Naive B cell (primary cell): ENCODE measurements around the gene EIF5AL1. TPM values are rescaled to one million over a fixed set of nuclear protein-coding genes. Genes with fewer than 3 reads are reported as not detected.
"Not testable (repeated sequence)": the region's sequence is repeated elsewhere in the genome, so short reads cannot be mapped to it uniquely, and the experiment has no call there.

Experiments
- ATAC-seq, 2 donors: fragments of 150-1000 bp; cut with Tn5 transposase; 2 replicates each; pipeline ENCODE4 v1.10.0; 2021; ENCODE audit warnings: low read depth in 2 of 2, mild to moderate bottlenecking in 2 of 2, moderate library complexity in 2 of 2
- DNase-seq: peaks from one replicate; pipeline ENCODE4 v3.0.0; 2022
- H3K27ac Mint-ChIP-seq, 6 donors: one replicate each; pipeline ENCODE4 v1.8.0; 2020 to 2022; ENCODE audit warnings: mild to moderate bottlenecking in 6 of 6, mixed read lengths in 6 of 6, moderate library complexity in 5 of 6, inconsistent platforms in 2 of 6
- H3K27me3 Mint-ChIP-seq, 3 donors: one replicate each; pipeline ENCODE4 v1.8.0; 2021 to 2022; ENCODE audit warnings: mixed read lengths in 3 of 3, mild to moderate bottlenecking in 1 of 3
- H3K36me3 Mint-ChIP-seq, 2 donors: one replicate each; pipeline ENCODE4 v1.8.0; 2020 to 2022; ENCODE audit warnings: mixed read lengths in 2 of 2, inconsistent platforms in 1 of 2, mild to moderate bottlenecking in 1 of 2
- H3K4me1 Mint-ChIP-seq, 3 donors: one replicate each; pipeline ENCODE4 v1.8.0; 2020 to 2022; ENCODE audit warnings: mixed read lengths in 3 of 3, inconsistent platforms in 1 of 3, mild to moderate bottlenecking in 1 of 3, moderate library complexity in 1 of 3
- H3K4me3 Mint-ChIP-seq, 8 donors: one replicate each; pipeline ENCODE4 v1.8.0; 2020 to 2022; ENCODE audit warnings: mild to moderate bottlenecking in 8 of 8, mixed read lengths in 8 of 8, moderate library complexity in 8 of 8, inconsistent platforms in 2 of 8
- H3K9me3 Mint-ChIP-seq, 7 donors: one replicate each; pipeline ENCODE4 v1.8.0; 2020 to 2022; ENCODE audit warnings: mixed read lengths in 7 of 7, mild to moderate bottlenecking in 5 of 7, inconsistent platforms in 2 of 7, moderate library complexity in 1 of 7
- polyA plus RNA-seq, 6 donors: library from polyadenylated mRNA; unstranded; fragments of 300-500 nt; fragmentation: Illumina TruSeq; gene quantifications; one replicate each; pipeline ENCODE4 v1.2.3, GENCODE V29; 2021; ENCODE audit warnings: low read depth in 6 of 6

Gene EIF5AL1
- polyA plus RNA-seq, 6 donors from 2014 or later, result 0.12 to 0.52 (median 0.36) TPM

DNA sequence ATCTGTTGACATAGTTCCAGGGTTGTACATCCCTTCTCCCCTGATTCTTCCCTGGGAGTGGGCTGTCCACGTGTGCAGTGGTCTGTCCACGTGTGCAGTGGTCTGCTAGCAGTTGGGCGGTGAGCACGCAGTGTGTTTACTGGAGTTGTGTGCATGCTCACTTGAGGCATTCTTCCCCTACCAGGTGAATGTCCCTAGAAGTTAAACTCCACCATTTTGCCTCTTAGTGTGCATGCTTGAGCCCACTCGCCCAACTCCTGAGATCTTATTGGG is 21.5 kb downstream of the EIF5AL1 start:
- H3K36me3 Mint-ChIP-seq, DNase-seq, H3K27ac Mint-ChIP-seq, ATAC-seq, H3K9me3 Mint-ChIP-seq, H3K27me3 Mint-ChIP-seq, H3K4me1 Mint-ChIP-seq, H3K4me3 Mint-ChIP-seq: not testable (repeated sequence)

DNA sequence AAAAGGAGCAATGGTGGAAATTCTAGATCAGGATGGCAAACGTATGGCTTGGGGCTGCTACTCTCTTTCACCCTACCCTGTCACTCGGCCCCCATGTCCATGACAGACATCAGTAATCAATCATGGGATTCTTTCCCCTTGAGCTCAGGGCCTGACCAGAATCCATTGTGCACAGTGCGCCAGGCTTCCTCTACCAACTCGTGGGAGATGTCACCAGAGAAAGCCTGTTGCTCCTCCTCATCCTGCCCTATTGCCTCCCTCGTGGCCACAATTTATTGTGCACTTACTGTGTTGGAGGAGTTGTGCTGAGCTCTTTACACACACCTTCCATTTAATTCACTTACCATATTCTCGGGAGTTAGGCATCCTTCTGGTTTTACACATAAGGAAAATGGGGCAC is 26.0 kb downstream of the EIF5AL1 start:
- H3K4me3 Mint-ChIP-seq, ATAC-seq, H3K4me1 Mint-ChIP-seq, H3K36me3 Mint-ChIP-seq, DNase-seq, H3K27me3 Mint-ChIP-seq, H3K9me3 Mint-ChIP-seq, H3K27ac Mint-ChIP-seq: not testable (repeated sequence)

DNA sequence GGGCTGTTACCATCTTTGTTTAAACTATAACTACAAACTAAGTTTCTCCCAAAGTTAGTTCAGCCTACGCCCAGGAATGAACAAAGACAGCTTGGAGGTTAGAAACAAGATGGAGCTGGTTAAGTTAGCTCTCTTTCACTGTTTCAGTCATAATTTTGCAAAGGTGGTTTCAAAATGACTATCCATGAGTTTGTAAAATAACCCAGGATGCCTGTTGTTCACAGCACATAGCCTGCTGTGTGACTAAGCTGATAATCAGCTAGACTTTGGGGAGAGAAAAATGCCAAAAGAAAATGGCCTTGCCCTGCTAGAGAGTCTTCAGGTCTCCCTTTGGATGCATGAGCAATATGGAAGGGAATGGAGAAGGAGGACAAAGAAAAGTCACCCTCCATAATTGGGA is 28.6 kb downstream of the EIF5AL1 start:
- not testable (repeated sequence) for H3K27ac Mint-ChIP-seq, H3K36me3 Mint-ChIP-seq, DNase-seq, ATAC-seq, H3K9me3 Mint-ChIP-seq, H3K27me3 Mint-ChIP-seq, H3K4me1 Mint-ChIP-seq, H3K4me3 Mint-ChIP-seq

DNA sequence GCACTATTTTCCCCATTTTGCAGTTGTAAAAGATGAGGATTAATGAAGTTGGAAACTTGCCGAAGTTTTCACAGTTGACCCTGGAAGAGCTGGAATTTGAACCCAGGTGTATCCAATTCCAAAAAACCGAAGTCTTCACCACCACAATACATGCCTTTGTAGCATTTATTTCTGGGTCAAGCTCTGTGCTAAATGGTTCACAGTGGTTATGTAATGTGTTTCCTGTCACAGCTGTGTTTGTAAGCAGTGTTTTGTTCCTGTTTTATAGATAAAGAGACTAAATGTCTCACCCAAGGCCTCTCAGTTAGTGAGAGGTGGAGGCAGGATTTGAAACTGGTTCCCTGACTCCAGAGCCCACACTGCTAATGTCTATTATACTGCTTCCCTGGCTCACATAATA is 30.3 kb downstream of the EIF5AL1 start:
- no peak overlapping the region for H3K27ac Mint-ChIP-seq
- ATAC-seq (no peak), DNase-seq (no peak)

DNA sequence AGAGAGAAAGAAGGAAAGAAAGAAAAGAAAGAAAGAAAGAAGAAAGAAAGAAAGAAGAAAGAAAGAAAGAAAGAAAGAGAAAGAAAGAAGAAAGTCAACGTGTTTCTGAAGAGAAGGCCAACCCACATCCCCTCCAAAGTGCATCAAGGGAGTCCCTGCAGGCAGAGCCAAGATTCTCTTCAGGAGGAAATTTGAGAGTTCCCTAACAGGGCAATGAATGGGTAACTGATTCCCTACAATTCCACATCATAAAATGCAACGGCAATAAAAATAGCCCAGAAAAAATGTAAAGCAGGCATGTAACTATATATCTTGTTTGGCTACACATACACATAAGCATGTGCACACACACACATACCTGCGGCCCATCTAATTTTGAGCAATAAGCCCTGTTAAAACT is 32.1 kb downstream of the EIF5AL1 start:
- DNase-seq, H3K9me3 Mint-ChIP-seq, H3K4me1 Mint-ChIP-seq, H3K27me3 Mint-ChIP-seq, H3K27ac Mint-ChIP-seq, ATAC-seq, H3K4me3 Mint-ChIP-seq, H3K36me3 Mint-ChIP-seq: not testable (repeated sequence)

More for the DNA sequence above, 30.3 kb downstream of the EIF5AL1 start:
- Mint-ChIP-seq H3K9me3 (peaks cover 0 to 2% (median 0%) of the 10 kb centered on the region in 7 donors), H3K4me3 (no peak overlapping the region), H3K36me3 (no peaks in the 10 kb centered on the region), H3K4me1 (no peaks in the 10 kb centered on the region), H3K27me3 (no peaks in the 10 kb centered on the region)

DNA sequence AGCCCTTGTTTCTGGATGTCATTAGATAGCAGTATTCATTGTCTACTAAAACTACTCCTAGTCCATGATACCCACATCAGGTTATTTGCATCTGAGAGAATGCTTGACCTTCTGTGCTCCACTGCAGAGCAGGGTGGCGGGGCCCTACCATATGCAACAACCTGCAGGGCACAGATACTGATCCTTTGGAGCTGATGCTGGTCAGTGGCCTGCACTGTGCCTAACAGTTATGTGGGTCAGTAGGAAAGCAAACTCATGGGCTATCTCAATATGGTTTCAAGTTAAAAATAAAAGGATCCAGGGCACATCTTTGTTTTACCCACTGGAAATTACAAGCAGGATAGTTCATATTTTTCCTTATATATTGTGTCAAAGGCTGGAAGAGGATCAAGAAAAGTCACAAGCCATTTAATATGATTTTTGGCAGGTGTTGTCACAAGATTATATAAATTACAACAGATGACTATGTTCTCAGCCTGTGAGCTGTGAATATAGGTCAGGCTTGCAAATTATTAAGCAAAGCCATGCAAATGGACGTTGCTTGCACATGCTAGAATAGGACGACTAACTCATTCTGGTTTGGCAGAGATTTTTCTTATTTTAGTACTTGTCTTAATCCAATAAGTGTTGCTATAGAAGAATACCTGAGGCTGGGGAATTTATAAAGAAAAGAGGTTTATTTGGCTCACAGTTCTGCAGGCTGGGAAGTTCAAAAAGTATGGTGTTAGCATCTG is 32.8 kb downstream of the EIF5AL1 start:
- DNase-seq, H3K4me1 Mint-ChIP-seq, H3K27ac Mint-ChIP-seq, H3K4me3 Mint-ChIP-seq, H3K27me3 Mint-ChIP-seq, ATAC-seq, H3K36me3 Mint-ChIP-seq, H3K9me3 Mint-ChIP-seq: not testable (repeated sequence)

DNA sequence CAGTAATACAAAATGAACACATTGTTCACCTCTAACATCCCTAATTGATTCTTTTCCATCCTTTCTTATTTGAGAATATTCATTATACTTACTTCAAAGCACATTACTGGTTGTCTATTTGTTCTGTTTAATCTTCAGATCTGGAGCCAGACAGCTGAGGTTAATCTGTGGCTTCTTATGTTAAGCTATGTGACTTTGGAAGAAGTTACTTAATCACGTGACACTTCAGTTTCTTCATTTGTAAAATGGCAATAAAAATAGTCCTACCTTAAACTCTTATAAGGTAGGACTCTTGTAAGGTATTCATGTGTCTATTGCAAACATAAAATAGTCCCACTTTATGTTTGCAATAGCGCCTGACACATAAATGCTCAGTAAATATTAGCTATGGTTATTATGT is 34.8 kb downstream of the EIF5AL1 start:
- ATAC-seq, H3K9me3 Mint-ChIP-seq, H3K4me3 Mint-ChIP-seq: not testable (repeated sequence)

DNA sequence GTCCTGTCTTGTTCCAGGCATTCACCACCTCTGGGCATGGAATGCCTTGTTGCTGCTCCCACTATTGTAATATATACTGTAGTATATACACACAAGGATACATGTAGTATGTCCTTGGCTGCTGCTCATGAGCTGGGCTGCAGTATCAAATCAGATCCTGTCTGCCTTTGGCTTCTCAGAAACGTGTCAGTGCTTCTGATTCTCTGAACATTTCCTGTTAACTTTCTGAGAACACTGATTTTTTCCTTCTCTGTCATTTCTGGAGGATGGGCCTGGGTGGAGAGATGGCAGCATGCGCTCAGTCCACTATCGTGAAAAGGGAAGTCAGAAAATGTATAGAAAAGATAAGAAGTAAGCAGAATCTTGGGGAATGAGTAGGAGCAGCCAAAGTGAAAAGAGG is 35.6 kb downstream of the EIF5AL1 start:
- H3K36me3 Mint-ChIP-seq, result no peaks in the 10 kb centered on the region
- H3K4me3 Mint-ChIP-seq, result no peak overlapping the region
- H3K27ac Mint-ChIP-seq, result no peak overlapping the region
- H3K4me1 Mint-ChIP-seq, result no peaks in the 10 kb centered on the region
- ATAC-seq (no peak), DNase-seq (no peak)
- peaks cover 0 to 2% (median 0%) of the 10 kb centered on the region in 7 donors for H3K9me3 Mint-ChIP-seq
- H3K27me3 Mint-ChIP-seq, result peaks cover 8 to 21% (median 13%) of the 10 kb centered on the region in 3 donors

More for the DNA sequence above, 34.8 kb downstream of the EIF5AL1 start:
- H3K27ac Mint-ChIP-seq, H3K4me1 Mint-ChIP-seq, DNase-seq, H3K36me3 Mint-ChIP-seq: not testable (repeated sequence)
- H3K27me3 Mint-ChIP-seq, result peaks cover 8 to 18% (median 11%) of the 10 kb centered on the region in 3 donors

DNA sequence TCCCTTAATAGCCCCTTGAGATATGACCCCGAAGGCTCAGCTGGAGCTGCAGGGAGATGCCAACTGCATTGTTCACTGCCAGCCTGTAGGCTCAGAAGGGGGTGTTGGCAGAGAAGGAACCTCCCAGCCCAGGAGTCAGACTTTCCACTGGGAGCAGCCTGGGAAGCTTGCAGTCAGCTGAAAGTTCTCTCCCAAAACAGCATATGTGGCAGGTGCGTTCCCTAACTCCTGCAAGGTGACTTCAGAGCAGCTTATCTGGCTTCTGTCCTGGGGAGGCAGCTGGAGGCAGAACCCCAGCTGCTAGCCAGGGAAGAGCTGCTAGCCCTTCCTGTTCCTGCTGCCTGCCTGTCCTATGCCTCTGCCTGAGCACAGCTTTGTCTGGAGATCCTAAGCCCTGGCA is 39.8 kb downstream of the EIF5AL1 start:
- Mint-ChIP-seq H3K36me3 (no peaks in the 10 kb centered on the region), H3K27ac (no peak overlapping the region), H3K9me3 (no peaks in the 10 kb centered on the region), H3K27me3 (peaks cover 8 to 21% (median 13%) of the 10 kb centered on the region in 3 donors), H3K4me3 (no peak overlapping the region), H3K4me1 (no peaks in the 10 kb centered on the region)
- ATAC-seq, result no peak
- DNase-seq, result no peak

DNA sequence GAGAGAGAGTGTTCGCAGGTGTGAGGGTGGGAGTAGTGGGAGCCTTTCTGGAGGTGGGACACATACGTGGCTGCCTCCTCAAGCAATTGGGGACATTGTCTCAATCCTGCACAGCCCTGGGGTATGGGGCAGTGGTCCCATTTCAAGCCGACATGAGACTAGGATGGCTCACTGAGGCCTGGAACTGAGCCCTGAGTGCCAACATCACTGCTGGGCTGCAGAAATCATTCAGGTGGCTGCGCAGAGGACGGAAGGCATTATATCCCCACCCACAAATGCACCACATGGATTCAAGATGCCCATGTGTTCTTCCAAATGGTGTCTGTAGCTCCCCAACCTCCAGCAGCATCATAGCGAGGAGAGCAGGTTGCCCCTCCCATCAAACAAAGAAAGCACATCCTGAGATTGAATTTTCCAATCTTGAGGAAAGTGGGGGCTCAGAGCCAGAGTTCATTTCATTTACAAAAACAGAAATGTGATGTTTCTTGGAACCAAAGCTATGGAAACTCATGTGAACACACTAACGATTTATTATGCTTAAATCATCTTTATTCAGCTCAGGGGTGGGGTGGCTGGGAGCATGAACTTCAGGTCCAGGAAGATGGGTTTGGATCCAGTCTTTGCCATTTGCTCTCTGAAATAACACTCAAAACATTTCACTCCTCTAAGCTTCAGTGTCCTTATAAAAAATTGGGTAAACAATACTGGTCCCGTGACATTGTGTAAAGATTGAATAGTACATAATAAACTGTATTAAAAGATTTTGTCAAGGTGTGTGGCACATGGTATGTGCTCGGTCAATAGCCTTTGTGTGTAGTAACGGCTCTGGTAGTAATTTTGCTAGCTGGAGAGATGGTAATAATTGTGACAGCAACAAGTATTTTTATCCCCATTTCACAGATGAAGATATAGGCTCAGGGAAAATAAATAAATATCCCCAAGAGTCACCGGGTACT is 43.3 kb downstream of the EIF5AL1 start:
- DNase-seq (no peak), ATAC-seq (no peak)
- Mint-ChIP-seq H3K27ac (no peak overlapping the region), H3K36me3 (no peaks in the 10 kb centered on the region), H3K4me1 (no peaks in the 10 kb centered on the region), H3K9me3 (no peaks in the 10 kb centered on the region), H3K4me3 (no peak overlapping the region), H3K27me3 (peaks cover 4 to 23% (median 6%) of the 10 kb centered on the region in 3 donors)

DNA sequence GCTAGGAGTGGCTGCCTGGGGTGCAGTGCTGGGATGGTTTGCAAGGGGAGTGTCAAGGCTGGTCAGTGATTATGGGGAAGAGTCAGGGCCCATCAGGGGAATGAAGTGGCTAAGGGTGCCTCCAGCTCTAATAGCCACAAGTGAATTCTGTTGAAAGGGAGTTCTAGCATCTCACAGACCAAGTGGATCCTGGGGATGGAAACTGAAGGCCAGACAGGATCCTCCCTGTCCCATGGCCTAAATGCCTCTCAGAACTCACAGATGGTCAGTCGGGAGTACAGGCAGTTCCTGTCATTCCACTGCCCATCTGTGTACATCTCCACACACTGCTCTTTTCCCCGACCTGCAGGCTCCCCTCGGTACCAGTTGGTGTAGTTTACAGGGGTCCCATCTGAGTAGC is 44.6 kb downstream of the EIF5AL1 start:
- not testable (repeated sequence) for H3K4me3 Mint-ChIP-seq, DNase-seq, H3K9me3 Mint-ChIP-seq, ATAC-seq, H3K4me1 Mint-ChIP-seq, H3K36me3 Mint-ChIP-seq, H3K27ac Mint-ChIP-seq
- peaks cover 2 to 18% (median 10%) of the 10 kb centered on the region in 3 donors for H3K27me3 Mint-ChIP-seq

DNA sequence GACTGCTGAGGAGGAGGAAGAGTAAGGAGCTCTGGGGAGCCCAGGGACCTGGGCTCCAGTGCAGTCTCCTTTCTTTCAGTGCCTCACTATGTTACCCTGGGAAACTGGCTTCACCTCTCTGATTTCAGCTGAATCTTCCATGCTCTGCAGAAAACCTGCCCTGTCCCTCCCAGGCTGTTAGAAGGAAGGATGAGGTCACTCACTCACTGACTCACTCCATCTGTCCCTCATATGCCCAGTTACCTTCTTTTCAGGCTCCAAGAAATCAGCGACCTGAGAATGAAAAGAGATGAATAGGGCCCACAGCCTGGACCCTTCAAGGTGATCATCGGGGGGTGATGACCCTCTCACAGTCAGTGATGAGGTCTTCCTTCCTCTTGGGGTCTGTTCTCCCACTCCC is 47.4 kb downstream of the EIF5AL1 start:
- ATAC-seq (no peak), DNase-seq (no peak)
- peak overlapping the region in 1 of 6 donors; percentile 72 for H3K27ac Mint-ChIP-seq
- no peak overlapping the region for H3K4me3 Mint-ChIP-seq
- peaks cover 7 to 24% (median 16%) of the 10 kb centered on the region in 3 donors for H3K27me3 Mint-ChIP-seq
- H3K4me1 Mint-ChIP-seq, result peaks cover 7 to 12% (median 8%) of the 10 kb centered on the region in 3 donors
- no peaks in the 10 kb centered on the region for H3K9me3 Mint-ChIP-seq
- no peaks in the 10 kb centered on the region for H3K36me3 Mint-ChIP-seq

DNA sequence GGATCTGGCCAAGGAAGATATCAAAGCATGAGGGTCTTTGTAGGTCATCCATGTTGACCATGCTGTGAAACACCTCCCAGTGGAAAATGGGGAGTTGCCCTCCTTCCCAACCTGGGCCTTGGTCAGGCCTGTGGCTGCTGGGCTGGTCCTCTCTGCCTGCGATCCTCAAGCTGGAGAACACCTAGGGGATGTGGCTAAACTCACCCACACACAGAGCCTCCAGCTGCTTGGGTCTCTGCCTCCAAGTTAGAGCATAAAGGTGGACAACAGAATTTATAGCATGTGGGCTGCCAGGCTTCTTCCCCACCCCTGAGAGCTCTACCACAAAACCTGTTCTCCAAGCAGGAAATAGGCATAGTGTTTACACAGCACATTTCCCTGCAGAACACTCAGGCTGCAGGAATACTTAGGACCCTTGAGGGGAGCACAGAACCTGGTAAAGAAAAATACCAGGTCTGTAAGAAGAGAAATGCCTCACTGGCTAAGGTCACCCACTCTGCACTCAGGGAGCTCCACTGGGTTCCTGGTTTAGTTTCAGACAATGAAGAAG is 47.9 kb downstream of the EIF5AL1 start, which contains the start of gene SFTPA2:
TSS of gene SFTPA2 (minus strand) at position 248 of the 550 bp plus-strand sequence. CDS start 924 bp downstream, outside the sequence.
- Mint-ChIP-seq H3K4me3 (no peak within 1 kb of the TSS), H3K9me3 (no peaks in the 10 kb centered on the region), H3K4me1 (peaks cover 7 to 12% (median 8%) of the 10 kb centered on the region in 3 donors), H3K27me3 (peaks cover 7 to 24% (median 16%) of the 10 kb centered on the region in 3 donors), H3K27ac (peak within 1 kb of the TSS in 1 of 6 donors; percentile 72), H3K36me3 (no peaks in the 10 kb centered on the region)
- ATAC-seq (no peak), DNase-seq (no peak)
